GM18867 (cell line): Measurements from ENCODE around the gene KIF13A.
"Not testable (repeated sequence)": the region's sequence is repeated elsewhere in the genome, so short reads cannot be mapped to it uniquely, and the experiment has no call there.

Source experiments
- ATAC-seq: cut with Tn5 transposase; IDR thresholded peaks from one replicate; pipeline ENCODE4 v1.9.1; 2021; ENCODE audit warnings: mild to moderate bottlenecking, moderate library complexity; ENCODE audit not compliant: unreplicated experiment

Gene KIF13A

DNA sequence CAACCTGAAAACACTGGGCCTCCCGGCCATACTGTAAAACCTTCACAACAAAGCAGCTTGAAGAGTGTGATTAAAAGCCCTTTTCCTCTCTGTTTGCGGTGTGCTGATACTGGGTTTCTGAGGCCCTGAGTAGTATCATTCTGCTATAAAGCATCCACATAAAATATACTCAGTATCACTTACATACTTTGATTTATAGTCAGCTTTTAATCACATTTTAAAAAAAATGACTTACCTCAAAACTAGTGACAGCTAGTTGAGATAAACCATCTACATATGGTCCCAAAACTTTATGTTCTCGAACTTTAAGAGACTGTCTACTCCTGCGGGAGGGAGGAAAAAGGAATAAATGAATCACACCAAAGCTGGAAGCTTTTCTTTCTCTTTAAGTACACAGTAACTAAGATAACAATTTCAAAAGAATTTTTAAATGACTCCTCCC is 135.7 kb downstream of the KIF13A start:
- no peak for ATAC-seq

DNA sequence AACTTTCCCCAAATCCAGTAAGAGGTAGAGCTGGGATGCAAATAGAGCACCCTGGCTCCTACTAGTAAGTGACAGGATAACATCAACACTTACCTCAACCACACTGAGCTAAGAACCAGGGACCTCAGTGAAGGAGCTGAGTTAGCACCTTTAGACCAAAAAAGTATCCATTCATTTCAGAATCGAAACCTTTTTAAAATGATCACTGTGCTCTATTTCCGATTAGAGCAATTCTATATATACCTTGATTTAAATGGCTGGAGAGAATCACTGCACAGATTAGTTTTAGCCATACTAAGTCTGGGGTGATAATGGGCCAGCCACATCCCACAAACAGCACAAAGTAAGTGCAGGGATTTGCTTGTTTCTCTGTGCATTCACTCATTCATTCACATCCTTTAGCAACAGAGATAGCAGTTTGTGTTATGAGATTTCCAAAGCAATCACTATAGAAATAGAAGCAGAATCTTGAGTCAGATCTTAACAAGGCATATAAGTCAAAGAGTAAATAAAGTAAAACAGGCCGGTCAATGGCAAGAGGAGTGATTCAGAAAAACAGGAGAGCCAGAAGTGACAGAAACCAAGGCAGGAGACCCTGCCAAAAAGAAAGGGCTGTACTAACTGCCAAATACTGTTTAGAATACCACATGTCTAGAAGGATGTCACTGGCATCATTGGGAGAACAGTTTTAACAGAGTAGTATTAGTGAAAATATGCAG is 136.3 kb downstream of the KIF13A start:
- peak; percentile 80 for ATAC-seq

DNA sequence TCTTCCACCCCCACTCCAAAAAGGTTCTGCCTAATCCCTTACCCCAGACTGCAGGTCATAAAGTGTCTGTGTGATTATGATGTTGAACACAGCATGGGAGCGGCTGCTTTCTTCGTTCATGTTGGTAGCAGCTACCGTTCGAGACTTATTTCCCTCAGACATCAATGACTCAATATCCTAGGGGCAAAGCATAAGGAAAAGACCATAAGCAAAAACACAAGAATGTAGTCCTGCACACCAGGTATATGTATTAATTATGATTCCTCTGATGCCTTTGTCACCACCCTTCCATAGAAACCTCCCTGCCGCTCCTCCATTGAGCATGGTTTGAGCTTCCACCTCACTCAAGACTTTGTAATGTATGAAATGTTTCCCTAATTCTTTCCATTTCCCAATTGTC is 137.2 kb downstream of the KIF13A start:
- no peak for ATAC-seq

DNA sequence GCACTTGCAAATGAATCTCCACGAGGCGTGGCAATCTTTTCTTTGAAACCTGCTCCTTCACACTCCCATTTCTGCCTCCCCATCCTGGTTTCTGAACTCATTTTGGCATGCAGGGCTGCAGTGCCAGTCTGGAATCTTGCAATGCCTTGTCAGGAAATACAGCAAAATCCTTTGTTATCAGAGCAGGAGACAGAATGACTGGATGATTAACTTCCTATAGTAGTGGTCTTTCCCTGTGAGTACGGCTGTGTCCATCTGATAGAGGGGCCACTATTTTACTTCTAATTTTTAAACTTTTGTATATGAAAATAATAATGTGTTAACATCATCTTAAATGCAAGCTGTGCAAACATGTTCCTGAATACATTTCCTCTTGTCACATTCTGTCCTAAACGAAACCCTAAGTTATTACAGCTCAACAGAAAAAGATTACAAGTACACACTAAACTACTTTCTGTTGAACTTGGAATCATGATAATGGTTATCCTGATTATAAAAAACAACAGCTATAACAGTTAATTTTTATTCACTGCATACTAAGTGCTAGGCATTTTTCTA is 140.2 kb downstream of the KIF13A start:
- ATAC-seq: no peak

DNA sequence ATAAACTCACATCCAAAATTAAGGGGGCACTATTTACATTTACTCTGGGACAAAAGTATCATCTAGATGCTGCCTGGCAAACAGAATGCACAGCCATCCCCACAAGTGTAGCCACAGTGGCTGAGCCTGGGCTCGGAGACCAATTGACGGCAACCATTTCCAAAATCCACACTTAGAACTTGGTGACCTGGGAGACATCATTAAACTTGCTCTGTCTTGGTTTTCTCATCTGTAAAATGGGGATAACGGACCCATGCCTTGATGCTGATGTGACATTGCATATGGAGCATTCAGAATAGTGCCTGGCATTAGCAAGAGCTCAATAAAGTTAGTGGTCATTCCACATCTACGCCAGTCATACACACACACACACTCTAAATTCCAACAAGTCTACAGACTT is 140.7 kb downstream of the KIF13A start:
- ATAC-seq: no peak

DNA sequence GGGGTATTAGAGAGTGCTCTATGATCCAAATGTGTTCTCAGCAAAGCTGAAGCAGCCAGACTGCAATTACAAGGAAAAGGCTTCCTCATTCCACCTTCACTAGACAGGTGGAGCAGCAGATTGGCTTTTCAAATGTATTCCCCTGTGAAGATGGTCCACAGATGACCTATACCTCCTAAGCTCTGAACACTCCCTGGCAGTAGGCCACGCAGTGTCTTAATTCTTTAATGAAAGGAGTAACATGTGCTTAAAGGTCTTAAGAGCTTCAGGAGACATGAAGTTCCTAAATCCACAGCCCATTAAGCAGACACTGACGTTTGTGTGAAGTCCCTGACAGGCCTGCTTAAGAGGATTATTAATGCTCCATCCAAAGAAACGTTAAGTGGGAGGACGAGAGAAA is 141.8 kb downstream of the KIF13A start:
- ATAC-seq: no peak

DNA sequence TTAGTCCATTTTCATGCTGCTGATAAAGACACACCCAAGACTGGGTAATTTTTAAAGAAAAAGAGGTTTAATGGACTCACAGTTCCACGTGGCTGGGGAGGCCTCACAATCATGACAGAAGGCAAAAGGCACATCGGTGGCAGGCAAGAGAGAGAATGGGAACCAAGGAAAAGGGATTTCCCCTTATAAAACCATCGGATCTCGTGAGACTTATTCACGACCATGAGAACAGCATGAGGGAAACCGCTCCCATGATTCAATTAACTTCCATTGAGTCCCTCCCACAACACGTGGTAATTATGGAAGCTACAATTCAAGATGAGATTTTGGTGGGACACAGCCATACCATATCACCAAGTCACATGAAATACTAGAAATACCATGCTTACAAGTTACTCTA is 142.5 kb downstream of the KIF13A start:
- not testable (repeated sequence) for ATAC-seq

DNA sequence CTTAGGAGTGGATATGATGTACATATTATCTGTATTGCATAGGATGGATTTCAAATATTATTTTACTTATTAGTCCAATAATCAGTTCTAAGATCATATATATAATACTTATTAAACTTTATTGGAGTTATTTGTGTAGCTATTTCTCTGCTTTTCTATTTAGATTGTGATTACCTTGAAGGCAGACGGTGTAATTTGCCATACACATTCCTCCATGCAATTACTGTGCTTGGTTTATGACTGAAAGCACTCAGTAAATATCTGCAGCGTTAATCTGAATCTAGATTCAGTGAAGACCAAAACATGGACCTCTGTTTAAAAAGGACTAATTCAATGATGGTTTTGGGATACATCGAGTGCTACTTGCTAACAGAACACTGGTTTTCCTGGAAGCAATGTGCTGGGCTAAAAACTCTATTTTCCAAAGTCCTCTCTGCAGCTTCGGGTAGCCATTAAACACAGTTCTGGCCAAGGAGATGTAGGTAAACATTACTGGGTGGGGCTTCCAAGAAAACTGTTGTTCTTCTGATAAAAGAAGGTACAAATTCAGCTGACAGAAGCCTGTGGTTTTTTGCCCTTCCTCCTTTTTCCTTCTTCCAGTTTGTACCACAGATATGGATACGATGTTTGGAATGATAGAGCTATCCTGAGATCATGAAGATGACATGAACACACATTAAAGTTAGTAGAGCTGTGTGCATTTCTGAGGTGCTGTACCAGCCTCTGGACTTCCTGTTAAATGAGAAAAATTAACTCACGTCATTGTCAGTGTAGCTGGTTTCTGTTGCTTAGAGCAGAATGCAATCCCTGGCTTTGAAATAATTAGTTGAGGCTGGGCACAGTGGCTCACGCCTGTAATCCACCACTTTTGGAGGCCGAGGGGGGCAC is 144.3 kb downstream of the KIF13A start:
- ATAC-seq: no peak

DNA sequence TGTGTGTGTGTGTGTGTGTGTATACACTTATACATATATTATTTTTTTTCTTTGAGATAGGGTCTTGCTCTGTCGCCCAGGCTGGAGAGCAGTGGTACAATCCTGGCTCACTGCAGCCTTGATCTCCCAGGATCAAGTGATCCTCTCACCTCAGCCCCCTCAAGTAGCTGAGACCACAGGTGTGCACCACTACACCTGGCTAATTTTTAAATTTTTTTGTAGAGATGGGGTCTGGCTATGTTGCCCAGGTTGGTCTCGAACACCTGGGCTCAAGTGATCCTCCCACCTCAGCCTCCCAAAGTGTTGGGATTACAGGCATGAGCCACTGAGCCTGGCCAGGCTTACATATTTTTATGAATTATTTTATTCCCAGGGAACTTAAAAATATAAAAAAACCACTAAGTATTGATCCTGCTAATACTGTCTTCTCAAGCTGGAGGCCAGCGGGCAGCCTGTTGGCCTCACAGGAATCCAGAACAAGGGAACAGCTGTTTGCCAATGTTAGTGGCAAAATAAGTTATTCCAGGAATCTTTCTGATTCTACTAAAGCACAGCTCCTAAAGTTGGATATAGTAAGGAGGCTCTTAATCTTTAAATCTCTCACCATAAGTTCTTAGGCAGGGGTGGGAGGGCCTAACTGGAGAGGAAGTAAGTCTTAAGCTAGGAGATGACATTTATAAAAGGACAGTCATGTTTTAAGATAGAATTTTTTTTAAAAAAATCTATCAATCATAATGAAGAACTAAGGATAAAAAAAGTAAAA is 145.2 kb downstream of the KIF13A start:
- ATAC-seq: no peak

DNA sequence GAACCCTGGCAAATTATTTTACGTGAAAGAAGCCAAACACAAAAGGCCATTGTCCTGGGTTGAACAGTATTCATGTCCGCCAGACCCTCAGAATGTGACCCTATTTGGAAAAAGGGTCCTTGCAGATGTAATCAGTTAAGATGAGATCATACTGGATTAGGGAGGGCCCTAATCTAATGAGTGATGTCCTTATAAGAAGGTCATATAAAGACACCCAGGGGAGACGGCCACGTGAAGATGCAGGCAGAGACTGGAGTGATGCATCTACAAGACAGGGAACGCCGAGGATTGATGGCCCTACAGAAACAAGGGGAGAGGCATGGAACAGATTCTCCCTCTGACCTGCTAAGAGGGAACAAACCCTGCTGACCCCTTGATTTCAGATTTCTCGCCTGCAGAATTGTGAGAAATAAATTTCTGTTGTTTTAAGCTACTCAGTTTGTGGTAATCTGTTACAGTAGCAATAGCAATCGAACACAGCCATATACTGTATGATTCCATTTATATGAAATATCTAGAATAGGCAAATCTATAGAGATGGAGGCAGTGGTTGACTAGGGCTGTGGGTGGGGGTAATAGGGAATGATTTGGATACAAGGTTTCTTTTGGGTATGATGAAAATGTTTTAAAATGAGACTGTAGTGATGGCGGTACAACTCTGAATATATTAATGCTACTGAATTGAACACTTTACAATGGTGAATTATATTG is 147.8 kb downstream of the KIF13A start:
- ATAC-seq: no peak

DNA sequence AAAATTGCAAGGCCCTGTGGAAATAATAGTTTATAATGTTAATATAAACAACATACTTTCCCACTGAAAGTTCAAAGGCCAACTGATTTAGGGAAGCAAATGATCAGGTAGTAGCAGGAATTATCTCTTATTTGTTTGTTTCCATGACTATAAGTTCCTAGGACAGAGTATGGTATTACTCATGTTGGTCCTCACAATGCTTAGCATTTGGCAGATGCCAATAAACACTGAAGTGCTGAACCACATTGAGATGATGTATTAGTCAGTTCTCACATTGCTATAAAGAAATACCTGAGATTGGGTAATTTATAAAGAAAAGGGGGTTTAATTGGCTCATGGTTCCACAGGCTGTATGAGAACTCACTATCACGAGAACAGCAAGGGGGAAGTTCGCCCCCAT is 151.1 kb downstream of the KIF13A start:
- ATAC-seq: no peak

DNA sequence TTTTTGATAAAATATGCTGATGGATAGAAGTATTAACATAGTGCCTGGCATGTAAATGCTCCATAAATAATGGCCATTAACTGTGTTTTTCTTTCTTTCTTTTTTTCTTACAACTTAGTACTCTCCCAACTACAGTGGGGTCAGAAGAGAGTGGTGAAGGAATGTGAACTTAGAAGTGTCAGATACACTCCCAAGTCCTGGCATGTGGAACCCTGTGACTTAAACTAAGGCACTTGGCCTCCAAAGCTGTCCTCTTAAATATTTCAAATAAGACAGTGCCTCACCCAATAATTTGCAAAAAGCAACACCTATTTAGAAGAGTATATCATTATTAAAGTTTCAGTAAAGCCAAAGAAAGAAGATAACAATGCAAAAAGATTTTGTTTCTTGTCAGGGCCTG is 151.7 kb downstream of the KIF13A start:
- ATAC-seq: no peak

DNA sequence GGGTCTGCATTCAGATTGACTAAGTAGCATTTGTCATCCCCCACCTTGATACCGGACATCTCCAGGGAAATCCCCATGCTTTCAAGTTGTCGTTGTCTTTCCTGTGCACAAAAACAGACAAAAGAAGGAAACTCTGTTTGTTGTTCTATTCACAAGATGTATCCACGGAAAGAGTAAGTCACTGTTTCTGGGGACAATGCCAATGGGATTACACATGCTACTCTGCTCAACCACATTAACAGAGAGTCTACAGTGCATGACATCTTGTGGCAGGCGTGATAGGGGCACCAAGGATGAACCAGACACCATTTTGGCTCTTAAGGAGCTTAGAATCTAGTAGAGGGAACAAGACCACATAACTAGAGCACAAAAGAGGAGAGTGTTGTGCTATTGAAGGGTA is 156.3 kb downstream of the KIF13A start:
- no peak for ATAC-seq

DNA sequence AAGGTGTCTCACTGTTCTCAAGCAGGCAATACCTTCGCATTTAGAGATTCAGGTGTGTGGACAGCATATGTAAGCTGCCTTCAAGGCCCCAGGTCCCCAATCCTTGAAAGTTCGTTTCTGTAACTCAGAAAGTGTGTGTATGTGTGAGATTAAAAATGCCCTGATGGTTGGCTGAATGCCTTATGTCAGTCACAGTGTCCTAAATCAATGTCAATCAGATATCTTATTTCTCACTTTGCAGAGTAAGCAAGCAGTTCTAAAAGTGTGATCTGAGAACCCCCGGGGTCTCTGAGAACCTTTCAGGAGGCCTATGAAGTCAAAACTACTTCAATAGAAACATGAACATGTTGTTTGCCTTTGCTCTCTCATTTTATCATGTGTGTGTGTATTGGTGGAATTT is 157.5 kb downstream of the KIF13A start:
- ATAC-seq: no peak

DNA sequence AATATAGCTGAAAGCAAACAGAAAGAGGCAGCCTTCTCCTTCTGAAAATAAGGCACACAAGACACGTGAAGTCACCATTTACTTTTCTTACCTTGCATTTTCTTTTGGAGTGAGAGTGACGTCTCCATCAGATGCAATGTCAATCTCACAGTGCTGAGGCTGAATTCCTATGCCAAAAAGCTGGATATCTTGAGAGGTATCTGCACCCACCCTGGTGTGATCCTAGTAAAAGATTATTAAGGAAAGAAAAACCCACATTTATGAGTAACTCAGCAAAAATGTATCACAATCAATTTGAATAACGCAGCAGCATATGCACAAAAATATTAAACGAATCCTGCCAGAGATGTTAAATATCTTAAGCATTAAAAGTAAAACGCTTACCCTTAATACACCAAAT is 159.3 kb downstream of the KIF13A start:
- ATAC-seq: no peak

DNA sequence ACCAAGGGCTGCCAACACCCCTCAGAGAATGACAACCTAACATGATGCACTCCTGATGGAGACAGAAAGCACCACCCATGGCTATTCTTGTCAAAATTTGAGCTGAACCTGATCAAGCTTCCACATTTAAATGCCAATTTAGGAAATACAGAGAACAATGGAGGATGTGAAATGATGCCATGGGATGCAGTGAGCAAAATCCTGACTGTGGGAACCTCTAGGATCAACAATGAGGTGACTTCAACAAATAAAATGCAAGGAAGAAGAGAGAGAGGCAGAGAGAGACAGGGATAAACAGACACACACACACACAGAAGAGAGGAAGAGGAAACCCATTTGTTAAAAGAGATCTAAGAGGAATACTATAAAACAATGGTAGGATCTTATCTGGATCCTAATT is 161.1 kb downstream of the KIF13A start:
- ATAC-seq: no peak

DNA sequence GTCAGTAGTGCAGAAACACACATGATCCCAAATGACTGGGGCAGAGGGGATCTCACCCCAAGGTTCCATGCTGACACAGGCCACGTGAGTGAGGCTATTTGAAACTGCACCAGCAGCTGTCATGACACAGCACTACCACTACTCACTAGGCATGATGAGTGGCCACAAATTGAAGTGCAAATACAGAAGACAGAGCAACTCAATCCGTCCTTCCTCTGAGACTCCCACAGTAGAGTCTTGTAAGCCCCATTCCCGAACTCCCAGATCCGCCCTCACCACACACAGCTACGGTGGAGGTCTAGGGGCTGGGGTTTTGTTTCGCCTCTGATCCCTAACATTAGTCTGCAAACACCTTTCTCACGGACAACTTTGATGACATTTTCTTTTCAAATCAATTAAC is 167.4 kb downstream of the KIF13A start:
- no peak for ATAC-seq

DNA sequence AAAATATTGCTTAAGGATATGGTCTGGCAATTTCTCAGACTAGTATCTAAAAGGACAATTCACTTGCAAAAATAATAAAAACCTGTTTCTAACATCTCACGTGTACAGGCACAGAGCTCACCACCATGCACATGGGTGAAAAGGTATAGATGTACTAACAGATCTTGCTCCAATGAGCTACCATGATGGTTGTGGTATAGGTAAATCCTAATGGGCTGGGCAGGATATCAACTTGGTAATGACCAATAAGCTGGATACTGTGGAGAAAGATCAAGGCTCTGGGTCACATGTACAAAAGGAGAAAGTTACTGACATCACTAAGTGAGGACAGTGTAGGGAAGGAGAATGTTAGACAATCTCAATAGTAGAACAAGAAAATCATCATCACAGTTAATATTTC is 169.7 kb downstream of the KIF13A start:
- no peak for ATAC-seq

DNA sequence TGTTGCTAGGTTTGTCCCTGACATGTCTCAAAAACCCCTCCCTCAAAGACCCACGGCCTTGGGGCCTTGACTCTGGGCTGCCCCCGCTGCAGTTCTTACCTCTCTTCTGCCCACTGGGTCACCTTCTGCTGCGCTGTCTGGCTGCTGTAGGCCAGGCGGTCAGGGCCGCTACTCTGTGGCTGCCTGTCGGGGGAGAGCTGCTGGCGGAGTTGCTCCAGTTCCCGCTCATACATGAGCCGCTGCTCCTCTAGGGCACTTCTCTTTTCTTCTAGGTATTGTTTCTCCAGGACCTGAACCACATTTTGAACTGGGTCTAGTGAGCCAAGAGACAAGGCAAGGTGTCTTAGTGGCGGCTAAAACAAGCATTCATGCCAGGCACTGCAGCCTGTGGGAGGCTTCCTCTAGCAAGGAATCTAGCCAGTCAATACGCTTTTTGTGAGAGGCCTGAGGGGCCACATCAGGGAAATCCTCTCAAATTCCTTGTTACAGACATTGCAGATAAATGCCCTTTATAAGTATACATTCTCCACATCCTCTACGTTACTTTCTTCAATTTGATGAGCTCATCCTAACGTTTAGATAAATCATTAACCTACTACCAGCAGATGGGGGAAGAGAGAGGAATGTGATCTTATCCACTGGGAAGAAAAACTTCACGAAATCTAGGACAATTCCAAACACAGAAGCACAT is 170.4 kb downstream of the KIF13A start:
- ATAC-seq: no peak

DNA sequence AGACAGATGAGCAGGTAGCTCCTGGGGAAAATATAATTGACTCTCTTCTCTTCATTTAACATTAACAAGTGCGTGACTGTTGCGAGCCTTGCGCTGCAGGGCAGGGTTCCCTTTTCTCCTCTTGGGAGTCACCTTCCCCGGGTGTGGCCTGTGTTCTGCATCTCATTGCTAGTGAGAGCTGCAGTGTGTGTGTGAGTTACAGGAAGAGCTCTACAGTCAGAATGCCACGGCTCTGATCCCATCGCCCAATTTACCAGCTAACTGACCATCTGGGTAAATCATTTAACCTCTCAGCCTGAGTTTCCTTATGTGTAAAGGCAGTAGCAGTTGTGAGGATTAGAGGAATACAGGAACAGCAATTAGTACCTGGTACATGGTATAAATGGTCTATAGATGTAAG is 173.9 kb downstream of the KIF13A start:
- ATAC-seq: no peak
